ENCODE measurements around the gene CFAP65. TPM values are rescaled to one million over a fixed set of nuclear protein-coding genes. Genes with fewer than 3 reads are reported as not detected.

Gene CFAP65
- total and polyA plus RNA-seq, 2 of the 4 experiments (the other 2 are of a cell fraction) = not detected

- intact Hi-C loops (cut with micrococcal nuclease) (no loop called here), in situ Hi-C loops (cut with MboI; ENCODE audit: low sequenced_read_pairs) (no loop called here), dilution Hi-C loops (cut with HindIII; ENCODE audit: low sequenced_read_pairs, unreplicated experiment) (no loop called here)
- Histone ChIP-seq H3K18ac (ENCODE audit: low read depth, low read length) (no peak overlapping the region), H3K27me3 (ENCODE audit: control insufficient read depth, insufficient read depth, low read length) (peaks cover 85% of the 10 kb centered on the region), H3K23ac (ENCODE audit: low read depth, low read length) (no peak overlapping the region), H4K5ac (ENCODE audit: low read depth, low read length) (no peak overlapping the region), H2AK5ac (ENCODE audit: low read depth, low read length) (no peak overlapping the region), H3K27ac (ENCODE audit: insufficient read depth, low read length) (no peak overlapping the region), H3K79me1 (ENCODE audit: low read depth in 1 of 2, low read length in 2 of 2) (no peaks in the 10 kb centered on the region), H3K9ac (ENCODE audit: low read depth, low read length) (no peak overlapping the region), H4K8ac (ENCODE audit: low read depth in 2 of 2, low read length in 2 of 2) (no peak overlapping the region), H2AFZ (replicated peaks; ENCODE audit: low read length, poor library complexity) (no peak overlapping the region), H3K4me3 (ENCODE audit: insufficient read depth, low read depth, low read length) (no peak overlapping the region), H3K56ac (ENCODE audit: extremely low read depth, insufficient read depth, low read length) (no peak overlapping the region), H3K4me1 (ENCODE audit: control insufficient read depth, insufficient read depth, low read length) (no peaks in the 10 kb centered on the region; the same call in 1 of the 2 replicates), H2AK9ac (replicated peaks; ENCODE audit: low read depth, low read length, poor library complexity) (no peak overlapping the region), H3K14ac (replicated peaks; ENCODE audit: low read depth, low read length) (no peak overlapping the region), H3K9me3 (ENCODE audit: control insufficient read depth, insufficient read depth, low read length) (no peaks in the 10 kb centered on the region; the same call in 1 of the 2 replicates), H2BK20ac (ENCODE audit: low read depth, low read length) (no peak overlapping the region), H4K20me1 (ENCODE audit: insufficient read depth, low read length) (no peaks in the 10 kb centered on the region; the same call in 1 of the 2 replicates), H4K91ac (ENCODE audit: insufficient read depth, low read depth, low read length) (no peak overlapping the region), H3K36me3 (ENCODE audit: control insufficient read depth, insufficient read depth, low read length) (no peaks in the 10 kb centered on the region), H3K4ac (ENCODE audit: low read depth, low read length) (no peak overlapping the region), H2BK5ac (ENCODE audit: low read depth, low read length, poor library complexity, severe bottlenecking) (no peak overlapping the region), H3K9me1 (ENCODE audit: insufficient read depth, low read length) (no peaks in the 10 kb centered on the region), H3K4me2 (ENCODE audit: low read depth, low read length) (no peak overlapping the region), H2BK120ac (ENCODE audit: low read depth, low read length) (no peak overlapping the region), H2BK15ac (ENCODE audit: low read depth, low read length) (no peak overlapping the region)
- CTCF ChIA-PET = no interaction called here
- ATAC-seq (ENCODE audit: low read depth) (no peak), DNase-seq (no peak)
- WGBS, 2 experiments (ENCODE audit: extremely low coverage in 2 of 2, insufficient read length in 1 of 2) = no CpG with 5 or more reads among the region's 12 CpGs
- BruUV-seq (replicated peaks) = no TSS peak
- POLR2A ChIA-PET (ENCODE audit: unreplicated experiment) = interaction anchor here (0.6 kb wide), 1 partner anchor 381 kb away, joined by 3 read pairs; no protein-coding TSS in a partner anchor
- TF ChIP-seq RAD21 (IDR thresholded peaks at IDR 0.05; ENCODE audit: low read length) = no peak
- TF ChIP-seq ELK1 (IDR thresholded peaks at IDR 0.05; ENCODE audit: borderline replicate concordance, low read depth, low read length) = no peak
- TF ChIP-seq MAZ (IDR thresholded peaks at IDR 0.05; ENCODE audit: borderline replicate concordance, low read depth, low read length) = no peak
- no peak for TF ChIP-seq USF2 (IDR thresholded peaks at IDR 0.05; ENCODE audit: low read depth, low read length)
- TF ChIP-seq CHD1 (IDR thresholded peaks at IDR 0.05; ENCODE audit: low read depth, low read length) = no peak
- no peak for TF ChIP-seq SMC3 (IDR thresholded peaks at IDR 0.05; ENCODE audit: low read depth, low read length)
- no peak for TF ChIP-seq RCOR1 (IDR thresholded peaks at IDR 0.05; ENCODE audit: insufficient replicate concordance, low read length)
- TF ChIP-seq BHLHE40 (IDR thresholded peaks at IDR 0.05; ENCODE audit: low read depth, low read length) = no peak
- no peak for TF ChIP-seq MXI1 (IDR thresholded peaks at IDR 0.05; ENCODE audit: borderline replicate concordance, low read depth, low read length)
- TF ChIP-seq CEBPB (IDR thresholded peaks at IDR 0.05; ENCODE audit: low read depth, low read length) = no peak
- TF ChIP-seq FOS (IDR thresholded peaks at IDR 0.05; ENCODE audit: low read depth, low read length) = no peak
- TF ChIP-seq CTCF (conservative IDR thresholded peaks at IDR 0.05; ENCODE audit: low read depth, low read length) = no peak
- TF ChIP-seq NFE2L2 (IDR thresholded peaks at IDR 0.05; ENCODE audit: low read depth, low read length) = no peak
Measured at GRCh38 chr2:218998414-218999002, 42.8 kb downstream of the CFAP65 start.

Data from IMR-90 (cell line).